SK-N-SH treated with all-trans-retinoic acid at 6 μM for 48 hours (cell line): ENCODE data around the gene MT1B.

Experiments used
- ATAC-seq: fragments of 200-7000 bp; cut with Tn5 transposase; 3 replicates; pipeline ENCODE4 v1.9.1; 2020; ENCODE audit warnings: mild to moderate bottlenecking, moderate library complexity
- ARNTL ChIP-seq: fragments of 450-650 bp; formaldehyde crosslinking; IDR thresholded peaks from 2 replicates; pipeline ENCODE4 v1.5.0; 2020; ENCODE audit warnings: low read depth, mild to moderate bottlenecking, moderate library complexity, borderline replicate concordance
- BACH2 ChIP-seq: fragments of 250-450 bp; sonication (Bioruptor Pico); IDR thresholded peaks from 2 replicates; pipeline ENCODE4 v1.9.0; 2021; ENCODE audit warnings: mild to moderate bottlenecking, borderline replicate concordance
- CREB5 ChIP-seq: fragments of 250-450 bp; sonication (Bioruptor Pico); IDR thresholded peaks from 2 replicates; pipeline ENCODE4 v1.5.1; 2020; ENCODE audit warnings: low read depth, mild to moderate bottlenecking, moderate library complexity
- CSDC2 ChIP-seq: fragments of 250-450 bp; sonication (Bioruptor Pico); IDR thresholded peaks from 2 replicates; pipeline ENCODE4 v1.5.0; 2020; ENCODE audit warnings: mild to moderate bottlenecking, moderate library complexity
- CSRNP3 ChIP-seq: fragments of 250-450 bp; sonication (Bioruptor Pico); IDR thresholded peaks from 2 replicates; pipeline ENCODE4 v1.5.1; 2021; ENCODE audit warnings: mild to moderate bottlenecking, moderate library complexity
- ESRRG ChIP-seq: fragments of 250-450 bp; sonication (Bioruptor Pico); IDR thresholded peaks from 2 replicates; pipeline ENCODE4 v1.6.1; 2021; ENCODE audit warnings: mild to moderate bottlenecking
- GLIS3 ChIP-seq: fragments of 250-450 bp; sonication (Bioruptor Pico); IDR thresholded peaks from 2 replicates; pipeline ENCODE4 v1.5.0; 2020; ENCODE audit warnings: mild to moderate bottlenecking, moderate library complexity
- ISL1 ChIP-seq: fragments of 250-450 bp; sonication (Bioruptor Pico); IDR thresholded peaks from 2 replicates; pipeline ENCODE4 v2.1.2; 2022; ENCODE audit warnings: mild to moderate bottlenecking, moderate library complexity
- OSR1 ChIP-seq: fragments of 250-450 bp; sonication (Bioruptor Pico); IDR thresholded peaks from 2 replicates; pipeline ENCODE4 v1.8.0; 2022; ENCODE audit warnings: moderate library complexity, mild to moderate bottlenecking, inconsistent platforms
- PPARA ChIP-seq: fragments of 250-450 bp; sonication (Bioruptor Pico); IDR thresholded peaks from 2 replicates; pipeline ENCODE4 v1.5.0; 2020; ENCODE audit warnings: mild to moderate bottlenecking, borderline replicate concordance
- RARB ChIP-seq: fragments of 250-450 bp; sonication (Bioruptor Pico); IDR thresholded peaks from 2 replicates; pipeline ENCODE4 v1.8.0; 2021; ENCODE audit warnings: mild to moderate bottlenecking, moderate library complexity
- SNAI2 ChIP-seq: fragments of 250-450 bp; sonication (Bioruptor Pico); IDR thresholded peaks from 2 replicates; pipeline ENCODE4 v1.5.0; 2020; ENCODE audit warnings: mild to moderate bottlenecking, moderate library complexity
- TCF4 ChIP-seq: fragments of 250-450 bp; sonication (Bioruptor Pico); IDR thresholded peaks from 2 replicates; pipeline ENCODE4 v1.8.0; 2021; ENCODE audit warnings: mild to moderate bottlenecking, moderate library complexity, borderline replicate concordance
- TOX ChIP-seq: fragments of 250-450 bp; sonication (Bioruptor Pico); IDR thresholded peaks from 2 replicates; pipeline ENCODE4 v1.8.0; 2021; ENCODE audit warnings: mild to moderate bottlenecking, moderate library complexity, borderline replicate concordance
- ZC3H10 ChIP-seq: fragments of 250-450 bp; sonication (Bioruptor Pico); IDR thresholded peaks from 2 replicates; pipeline ENCODE4 v1.5.1; 2021; ENCODE audit warnings: mild to moderate bottlenecking, moderate library complexity
- ZFP3 ChIP-seq: fragments of 250-450 bp; sonication (Bioruptor Pico); IDR thresholded peaks from 2 replicates; pipeline ENCODE4 v1.5.0; 2020; ENCODE audit warnings: mild to moderate bottlenecking, moderate library complexity
- ZFP30 ChIP-seq: fragments of 450-650 bp; formaldehyde crosslinking; IDR thresholded peaks from 2 replicates; pipeline ENCODE4 v1.5.0; 2022; ENCODE audit warnings: mild to moderate bottlenecking, moderate library complexity
- ZNF565 ChIP-seq: fragments of 450-650 bp; formaldehyde crosslinking; conservative IDR thresholded peaks from 2 replicates; pipeline ENCODE4 v1.5.0; 2020; ENCODE audit warnings: low read depth, mild to moderate bottlenecking, moderate library complexity
- ZNF70 ChIP-seq: fragments of 450-650 bp; formaldehyde crosslinking; IDR thresholded peaks from 2 replicates; pipeline ENCODE4 v1.5.0; 2020; ENCODE audit warnings: mild to moderate bottlenecking, moderate library complexity
- ZNF8 ChIP-seq: fragments of 450-650 bp; formaldehyde crosslinking; IDR thresholded peaks from 2 replicates; pipeline ENCODE4 v1.5.0; 2020; ENCODE audit warnings: mild to moderate bottlenecking, moderate library complexity
- TF ChIP-seq, protein P1 (sequence below): fragments of 250-450 bp; sonication (Bioruptor Pico); IDR thresholded peaks from 2 replicates; pipeline ENCODE4 v1.8.0; 2020; ENCODE audit warnings: mild to moderate bottlenecking, moderate library complexity, borderline replicate concordance
- TF ChIP-seq, protein P2 (sequence below): fragments of 250-450 bp; sonication (Bioruptor Pico); IDR thresholded peaks from 2 replicates; pipeline ENCODE4 v1.5.0; 2020; ENCODE audit warnings: mild to moderate bottlenecking, moderate library complexity
- TF ChIP-seq, protein P3 (sequence below): fragments of 250-450 bp; sonication (Bioruptor Pico); IDR thresholded peaks from 2 replicates; pipeline ENCODE4 v1.8.0; 2021; ENCODE audit warnings: low read depth, mild to moderate bottlenecking, moderate library complexity, borderline replicate concordance

The MT1B gene

DNA sequence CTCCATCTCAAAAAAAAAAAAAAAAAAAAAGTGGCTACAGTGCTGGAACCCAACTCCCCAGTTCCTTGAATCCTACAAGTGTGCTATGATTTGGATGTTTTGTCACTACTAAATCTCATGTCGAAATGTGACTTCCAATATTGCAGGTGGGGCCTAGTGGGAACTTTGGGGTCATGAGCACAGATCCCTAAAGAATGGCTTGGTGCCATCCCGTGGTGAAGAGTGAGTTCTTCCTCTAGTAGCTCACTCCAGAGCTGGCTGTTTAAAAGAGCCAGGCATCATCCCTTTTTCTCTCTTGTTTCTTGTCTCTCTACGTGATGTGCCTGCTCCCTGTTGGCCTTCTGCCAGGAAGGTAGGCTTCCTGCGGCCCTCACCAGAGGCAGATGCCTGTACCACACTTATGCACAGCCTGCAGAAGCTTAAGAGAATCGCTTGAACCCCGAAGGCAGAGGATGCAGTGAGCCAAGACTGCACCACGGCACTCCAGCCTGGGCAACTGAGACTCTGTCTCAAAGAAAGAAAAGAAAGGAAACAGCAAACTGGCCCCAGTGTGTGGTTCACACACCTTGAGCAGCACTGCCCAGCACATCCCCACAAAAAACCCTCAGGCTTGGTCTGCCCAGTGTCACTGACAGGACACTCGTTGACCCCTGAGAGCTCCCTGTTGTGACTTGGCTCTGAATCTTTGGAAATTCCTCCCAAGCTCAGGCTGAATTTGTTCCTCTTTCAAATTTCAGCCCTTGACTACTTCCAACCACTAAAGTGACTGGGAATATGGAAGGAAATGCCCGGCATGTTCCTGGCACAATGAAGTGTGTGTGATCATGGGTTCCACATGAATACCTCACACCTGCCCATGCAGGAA, 23.0 kb upstream of the MT1B start:
- ATAC-seq, result no peak

DNA sequence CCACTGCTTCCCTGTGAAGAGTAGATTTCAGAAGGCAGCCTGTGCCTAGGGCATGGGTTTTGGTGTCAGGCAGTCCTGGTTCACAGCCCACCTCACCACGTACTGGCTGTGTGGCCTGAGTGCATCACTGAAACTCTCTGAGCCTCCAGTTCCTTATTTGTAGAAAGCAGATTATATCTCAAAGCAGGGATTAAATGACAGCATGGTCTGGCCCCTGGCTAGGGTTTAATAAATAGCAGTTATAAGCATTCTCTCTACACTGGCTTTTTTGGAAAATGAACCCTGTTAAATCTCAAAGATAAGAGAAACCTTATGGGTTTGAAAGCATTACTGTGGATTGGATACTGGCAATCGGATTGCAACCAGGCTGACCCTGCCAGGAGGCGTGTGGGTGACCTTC, 22.2 kb upstream of the MT1B start:
- no peak for TF ChIP-seq ZNF8 (CRISPR knock-in tag)
- no peak for TF ChIP-seq TCF4 (CRISPR knock-in tag)
- TF ChIP-seq, protein P1, sequence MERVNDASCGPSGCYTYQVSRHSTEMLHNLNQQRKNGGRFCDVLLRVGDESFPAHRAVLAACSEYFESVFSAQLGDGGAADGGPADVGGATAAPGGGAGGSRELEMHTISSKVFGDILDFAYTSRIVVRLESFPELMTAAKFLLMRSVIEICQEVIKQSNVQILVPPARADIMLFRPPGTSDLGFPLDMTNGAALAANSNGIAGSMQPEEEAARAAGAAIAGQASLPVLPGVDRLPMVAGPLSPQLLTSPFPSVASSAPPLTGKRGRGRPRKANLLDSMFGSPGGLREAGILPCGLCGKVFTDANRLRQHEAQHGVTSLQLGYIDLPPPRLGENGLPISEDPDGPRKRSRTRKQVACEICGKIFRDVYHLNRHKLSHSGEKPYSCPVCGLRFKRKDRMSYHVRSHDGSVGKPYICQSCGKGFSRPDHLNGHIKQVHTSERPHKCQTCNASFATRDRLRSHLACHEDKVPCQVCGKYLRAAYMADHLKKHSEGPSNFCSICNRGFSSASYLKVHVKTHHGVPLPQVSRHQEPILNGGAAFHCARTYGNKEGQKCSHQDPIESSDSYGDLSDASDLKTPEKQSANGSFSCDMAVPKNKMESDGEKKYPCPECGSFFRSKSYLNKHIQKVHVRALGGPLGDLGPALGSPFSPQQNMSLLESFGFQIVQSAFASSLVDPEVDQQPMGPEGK (CRISPR knock-in tag), result no peak
- TF ChIP-seq, protein P2, sequence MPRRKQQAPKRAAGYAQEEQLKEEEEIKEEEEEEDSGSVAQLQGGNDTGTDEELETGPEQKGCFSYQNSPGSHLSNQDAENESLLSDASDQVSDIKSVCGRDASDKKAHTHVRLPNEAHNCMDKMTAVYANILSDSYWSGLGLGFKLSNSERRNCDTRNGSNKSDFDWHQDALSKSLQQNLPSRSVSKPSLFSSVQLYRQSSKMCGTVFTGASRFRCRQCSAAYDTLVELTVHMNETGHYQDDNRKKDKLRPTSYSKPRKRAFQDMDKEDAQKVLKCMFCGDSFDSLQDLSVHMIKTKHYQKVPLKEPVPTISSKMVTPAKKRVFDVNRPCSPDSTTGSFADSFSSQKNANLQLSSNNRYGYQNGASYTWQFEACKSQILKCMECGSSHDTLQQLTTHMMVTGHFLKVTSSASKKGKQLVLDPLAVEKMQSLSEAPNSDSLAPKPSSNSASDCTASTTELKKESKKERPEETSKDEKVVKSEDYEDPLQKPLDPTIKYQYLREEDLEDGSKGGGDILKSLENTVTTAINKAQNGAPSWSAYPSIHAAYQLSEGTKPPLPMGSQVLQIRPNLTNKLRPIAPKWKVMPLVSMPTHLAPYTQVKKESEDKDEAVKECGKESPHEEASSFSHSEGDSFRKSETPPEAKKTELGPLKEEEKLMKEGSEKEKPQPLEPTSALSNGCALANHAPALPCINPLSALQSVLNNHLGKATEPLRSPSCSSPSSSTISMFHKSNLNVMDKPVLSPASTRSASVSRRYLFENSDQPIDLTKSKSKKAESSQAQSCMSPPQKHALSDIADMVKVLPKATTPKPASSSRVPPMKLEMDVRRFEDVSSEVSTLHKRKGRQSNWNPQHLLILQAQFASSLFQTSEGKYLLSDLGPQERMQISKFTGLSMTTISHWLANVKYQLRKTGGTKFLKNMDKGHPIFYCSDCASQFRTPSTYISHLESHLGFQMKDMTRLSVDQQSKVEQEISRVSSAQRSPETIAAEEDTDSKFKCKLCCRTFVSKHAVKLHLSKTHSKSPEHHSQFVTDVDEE (CRISPR knock-in tag), result no peak
- TF ChIP-seq ZNF70, result no peak
- no peak for TF ChIP-seq RARB (CRISPR knock-in tag)
- no peak for TF ChIP-seq ZC3H10 (CRISPR knock-in tag)
- no peak for TF ChIP-seq ESRRG
- no peak for TF ChIP-seq SNAI2 (CRISPR knock-in tag)
- no peak for TF ChIP-seq ZFP3
- TF ChIP-seq OSR1, result no peak
- TF ChIP-seq CSRNP3, result no peak
- TF ChIP-seq ZFP30 (CRISPR knock-in tag), result no peak
- no peak for TF ChIP-seq PPARA
- no peak for TF ChIP-seq CSDC2 (CRISPR knock-in tag)
- no peak for TF ChIP-seq GLIS3
- TF ChIP-seq BACH2, result no peak
- TF ChIP-seq ARNTL (CRISPR knock-in tag), result no peak
- TF ChIP-seq TOX, result no peak
- no peak for TF ChIP-seq ISL1
- ATAC-seq, result no peak

More for the DNA sequence above, 23.0 kb upstream of the MT1B start:
- TF ChIP-seq ZFP30 (CRISPR knock-in tag) (no peak), ZNF565 (CRISPR knock-in tag) (no peak), BACH2 (no peak), TCF4 (CRISPR knock-in tag) (no peak), TOX (no peak), ISL1 (no peak), ZC3H10 (CRISPR knock-in tag) (no peak), CSDC2 (CRISPR knock-in tag) (no peak), SNAI2 (CRISPR knock-in tag) (no peak), CSRNP3 (no peak), GLIS3 (no peak), CREB5 (CRISPR knock-in tag) (no peak), RARB (CRISPR knock-in tag) (no peak)
- TF ChIP-seq, protein P3, sequence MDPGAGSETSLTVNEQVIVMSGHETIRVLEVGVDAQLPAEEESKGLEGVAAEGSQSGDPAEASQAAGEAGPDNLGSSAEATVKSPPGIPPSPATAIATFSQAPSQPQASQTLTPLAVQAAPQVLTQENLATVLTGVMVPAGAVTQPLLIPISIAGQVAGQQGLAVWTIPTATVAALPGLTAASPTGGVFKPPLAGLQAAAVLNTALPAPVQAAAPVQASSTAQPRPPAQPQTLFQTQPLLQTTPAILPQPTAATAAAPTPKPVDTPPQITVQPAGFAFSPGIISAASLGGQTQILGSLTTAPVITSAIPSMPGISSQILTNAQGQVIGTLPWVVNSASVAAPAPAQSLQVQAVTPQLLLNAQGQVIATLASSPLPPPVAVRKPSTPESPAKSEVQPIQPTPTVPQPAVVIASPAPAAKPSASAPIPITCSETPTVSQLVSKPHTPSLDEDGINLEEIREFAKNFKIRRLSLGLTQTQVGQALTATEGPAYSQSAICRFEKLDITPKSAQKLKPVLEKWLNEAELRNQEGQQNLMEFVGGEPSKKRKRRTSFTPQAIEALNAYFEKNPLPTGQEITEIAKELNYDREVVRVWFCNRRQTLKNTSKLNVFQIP (CRISPR knock-in tag), result no peak
- TF ChIP-seq, all 23 proteins: peak for 0
